Nephron (organoid): ENCODE results near the gene SLC26A6.
A peak's percentile ranks its signal among the peaks of the same experiment; 100 is the strongest.

Source experiments
- H3K27ac Mint-ChIP-seq, 3 experiments: 2 replicates each; pipeline ENCODE4 v1.8.0; 2020; ENCODE audit warnings: mixed read lengths in 3 of 3, mild to moderate bottlenecking in 2 of 3, moderate library complexity in 1 of 3
- H3K27me3 Mint-ChIP-seq: 2 replicates; pipeline ENCODE4 v1.8.0; 2021; ENCODE audit warnings: low read depth, mild to moderate bottlenecking, moderate library complexity, mixed read lengths
- H3K36me3 Mint-ChIP-seq: 2 replicates; pipeline ENCODE4 v1.8.0; 2020; ENCODE audit warnings: low read depth, mixed read lengths
- H3K4me1 Mint-ChIP-seq: 2 replicates; pipeline ENCODE4 v1.8.0; 2020; ENCODE audit warnings: mixed read lengths
- H3K4me3 Mint-ChIP-seq, 3 experiments: 2 replicates each; pipeline ENCODE4 v1.8.0; 2020; ENCODE audit warnings: mild to moderate bottlenecking in 3 of 3, mixed read lengths in 3 of 3, moderate library complexity in 2 of 3
- H3K9me3 Mint-ChIP-seq: 2 replicates; pipeline ENCODE4 v1.8.0; 2020; ENCODE audit warnings: mixed read lengths
- TF ChIP-seq, protein P1 (sequence below), 3 experiments: fragments of 200-600 bp; sonication (generic); IDR thresholded peaks; one replicate each; pipeline ENCODE4 v1.5.0; 2021; ENCODE audit warnings: antibody characterized with exemption in 3 of 3; ENCODE audit not compliant: unreplicated experiment in 3 of 3

Gene SLC26A6

DNA sequence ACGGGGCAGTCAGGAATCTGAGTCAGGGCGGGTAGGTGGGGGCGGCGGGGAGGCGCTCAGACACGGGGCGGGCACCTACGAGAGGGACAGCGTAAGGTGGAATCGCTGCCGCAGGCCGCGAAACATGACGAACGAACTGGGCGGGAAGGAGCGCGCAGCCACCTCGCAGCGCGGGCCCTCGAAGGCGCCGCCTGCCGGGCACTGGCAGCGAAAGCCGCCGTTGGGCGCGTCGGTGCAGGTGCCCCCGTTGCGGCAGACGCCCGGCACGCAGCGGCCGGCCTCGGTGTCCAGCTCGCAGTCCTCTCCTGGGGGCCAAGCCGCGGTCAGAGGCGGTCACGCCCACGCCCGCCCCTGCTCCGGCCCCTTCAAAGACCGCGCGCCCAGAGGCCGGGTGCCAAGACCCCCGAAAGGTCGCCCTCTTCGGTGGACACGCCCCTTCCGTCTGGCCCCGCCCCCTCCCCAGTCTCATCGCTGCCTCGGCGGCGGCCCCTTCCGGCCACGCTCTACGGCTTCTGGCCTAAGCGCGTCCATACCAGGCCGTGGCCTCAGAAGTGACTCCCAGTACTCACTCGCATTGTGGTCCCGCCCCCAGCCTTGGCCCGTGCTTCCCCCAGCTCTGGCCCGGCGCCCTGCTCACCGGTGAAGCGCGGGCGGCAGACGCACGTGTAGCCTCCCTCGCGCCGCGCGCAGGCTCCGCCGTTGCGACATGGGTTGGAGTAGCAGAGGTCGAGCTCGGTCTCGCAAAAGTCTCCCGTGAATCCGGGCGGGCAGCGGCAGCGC is 21.0 kb upstream of the SLC26A6 start:
- Mint-ChIP-seq H3K9me3 (peaks cover 3% of the 10 kb centered on the region), H3K36me3 (peaks cover 6% of the 10 kb centered on the region), H3K27ac (no peak overlapping the region), H3K4me1 (no peaks in the 10 kb centered on the region), H3K4me3 (peak overlapping the region in 2 of 3 experiments; percentile 32 to 46), H3K27me3 (peaks cover 23% of the 10 kb centered on the region)
- TF ChIP-seq, protein P1, sequence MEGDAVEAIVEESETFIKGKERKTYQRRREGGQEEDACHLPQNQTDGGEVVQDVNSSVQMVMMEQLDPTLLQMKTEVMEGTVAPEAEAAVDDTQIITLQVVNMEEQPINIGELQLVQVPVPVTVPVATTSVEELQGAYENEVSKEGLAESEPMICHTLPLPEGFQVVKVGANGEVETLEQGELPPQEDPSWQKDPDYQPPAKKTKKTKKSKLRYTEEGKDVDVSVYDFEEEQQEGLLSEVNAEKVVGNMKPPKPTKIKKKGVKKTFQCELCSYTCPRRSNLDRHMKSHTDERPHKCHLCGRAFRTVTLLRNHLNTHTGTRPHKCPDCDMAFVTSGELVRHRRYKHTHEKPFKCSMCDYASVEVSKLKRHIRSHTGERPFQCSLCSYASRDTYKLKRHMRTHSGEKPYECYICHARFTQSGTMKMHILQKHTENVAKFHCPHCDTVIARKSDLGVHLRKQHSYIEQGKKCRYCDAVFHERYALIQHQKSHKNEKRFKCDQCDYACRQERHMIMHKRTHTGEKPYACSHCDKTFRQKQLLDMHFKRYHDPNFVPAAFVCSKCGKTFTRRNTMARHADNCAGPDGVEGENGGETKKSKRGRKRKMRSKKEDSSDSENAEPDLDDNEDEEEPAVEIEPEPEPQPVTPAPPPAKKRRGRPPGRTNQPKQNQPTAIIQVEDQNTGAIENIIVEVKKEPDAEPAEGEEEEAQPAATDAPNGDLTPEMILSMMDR (IDR thresholded peaks at IDR 0.05; ENCODE audit: unreplicated experiment in 3 of 3): peak; percentile 63 to 86 (median 69)

DNA sequence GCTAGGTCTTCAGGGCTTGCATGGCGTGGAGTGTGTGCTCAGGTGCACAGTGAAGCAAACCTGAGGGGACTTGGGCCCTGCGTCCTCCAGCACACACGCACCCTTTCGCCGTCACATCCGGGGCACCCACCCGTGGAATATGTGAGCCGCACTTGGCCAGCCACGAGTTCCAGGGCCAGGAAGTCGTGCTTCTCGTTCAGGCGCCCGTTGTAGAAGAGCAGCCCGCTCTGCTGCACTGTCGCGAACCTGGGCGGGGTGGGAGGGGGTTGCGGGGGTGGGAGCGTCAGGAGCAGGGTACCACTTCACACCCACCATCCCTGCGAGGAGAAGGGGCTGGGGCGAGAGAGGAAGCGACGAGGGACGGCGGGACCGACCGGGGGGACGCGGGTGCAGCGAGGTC is 20.3 kb upstream of the SLC26A6 start:
- Mint-ChIP-seq H3K27ac (no peak overlapping the region), H3K9me3 (peaks cover 3% of the 10 kb centered on the region), H3K27me3 (peaks cover 23% of the 10 kb centered on the region), H3K36me3 (peaks cover 6% of the 10 kb centered on the region), H3K4me1 (no peaks in the 10 kb centered on the region), H3K4me3 (peak overlapping the region; percentile 43 to 78 (median 65))
- TF ChIP-seq, protein P1 (IDR thresholded peaks at IDR 0.05; ENCODE audit: unreplicated experiment in 3 of 3): no peak

DNA sequence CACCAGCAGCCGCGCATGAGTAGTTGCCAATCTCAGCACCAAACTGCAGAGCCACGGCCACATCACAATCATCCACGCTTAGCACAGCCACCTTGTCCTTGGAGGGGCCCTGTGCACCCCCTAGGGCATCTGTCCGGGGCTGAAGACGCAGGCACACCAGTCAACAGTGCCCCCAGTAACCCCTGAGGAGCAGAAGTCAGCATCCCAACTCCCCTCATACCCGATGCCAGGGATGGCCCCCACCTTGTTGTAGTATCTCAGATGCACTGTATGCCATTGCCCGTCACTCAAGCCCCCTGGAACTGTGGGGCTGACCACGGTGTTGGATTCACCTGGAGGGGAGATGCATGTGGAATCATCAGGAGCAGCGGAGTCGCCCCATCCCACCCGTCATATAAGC is 19.8 kb upstream of the SLC26A6 start:
- Mint-ChIP-seq H3K36me3 (peaks cover 6% of the 10 kb centered on the region), H3K4me1 (no peaks in the 10 kb centered on the region), H3K27me3 (peaks cover 23% of the 10 kb centered on the region), H3K27ac (no peak overlapping the region), H3K4me3 (peak overlapping the region; percentile 43 to 78 (median 65)), H3K9me3 (peaks cover 3% of the 10 kb centered on the region)
- TF ChIP-seq, protein P1 (IDR thresholded peaks at IDR 0.05; ENCODE audit: unreplicated experiment in 3 of 3): no peak

DNA sequence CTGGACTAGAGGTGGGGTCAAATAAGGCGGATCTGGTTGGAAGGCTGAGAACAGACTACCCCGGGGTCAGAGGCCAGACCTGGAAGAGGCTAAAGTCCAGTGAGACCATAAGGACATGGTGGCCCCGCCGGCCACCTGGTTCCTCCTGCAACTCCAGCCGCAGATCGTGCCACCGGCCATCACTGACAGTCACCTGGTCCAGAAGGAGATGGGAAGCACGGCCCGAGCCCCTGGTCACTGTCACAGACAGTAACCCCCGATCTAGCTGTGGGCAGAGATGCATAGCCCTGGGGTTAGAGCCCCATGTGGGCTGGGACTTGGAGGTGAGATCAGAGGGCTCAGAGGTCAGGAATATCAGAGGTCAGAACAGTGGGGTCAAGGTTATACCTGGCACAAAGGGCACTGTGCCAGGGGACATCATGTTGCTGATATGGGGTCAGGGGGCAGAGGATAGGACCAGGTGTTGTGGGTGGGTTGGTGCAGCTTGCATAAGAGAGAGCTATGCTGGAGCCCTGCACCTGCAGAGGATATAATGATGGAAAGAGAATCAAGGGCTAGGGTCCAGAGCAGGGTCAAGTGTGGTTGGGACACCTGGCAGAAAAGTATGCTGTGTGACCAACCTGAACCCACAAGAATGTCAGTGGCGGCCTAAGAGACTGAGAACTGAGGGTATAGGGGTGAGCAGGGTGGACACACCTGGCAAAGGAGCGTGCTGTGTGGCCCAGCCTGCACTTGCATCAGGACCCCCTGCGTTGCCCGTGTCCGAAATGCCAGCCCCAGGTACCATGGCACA is 17.9 kb upstream of the SLC26A6 start:
- H3K4me1 Mint-ChIP-seq: no peaks in the 10 kb centered on the region
- TF ChIP-seq, protein P1 (IDR thresholded peaks at IDR 0.05; ENCODE audit: unreplicated experiment in 3 of 3): no peak
- H3K27me3 Mint-ChIP-seq: peaks cover 22% of the 10 kb centered on the region
- H3K27ac Mint-ChIP-seq: no peak overlapping the region
- H3K9me3 Mint-ChIP-seq: no peaks in the 10 kb centered on the region
- peaks cover 3% of the 10 kb centered on the region for H3K36me3 Mint-ChIP-seq
- peak overlapping the region in 2 of 3 experiments; percentile 22 to 36 for H3K4me3 Mint-ChIP-seq

DNA sequence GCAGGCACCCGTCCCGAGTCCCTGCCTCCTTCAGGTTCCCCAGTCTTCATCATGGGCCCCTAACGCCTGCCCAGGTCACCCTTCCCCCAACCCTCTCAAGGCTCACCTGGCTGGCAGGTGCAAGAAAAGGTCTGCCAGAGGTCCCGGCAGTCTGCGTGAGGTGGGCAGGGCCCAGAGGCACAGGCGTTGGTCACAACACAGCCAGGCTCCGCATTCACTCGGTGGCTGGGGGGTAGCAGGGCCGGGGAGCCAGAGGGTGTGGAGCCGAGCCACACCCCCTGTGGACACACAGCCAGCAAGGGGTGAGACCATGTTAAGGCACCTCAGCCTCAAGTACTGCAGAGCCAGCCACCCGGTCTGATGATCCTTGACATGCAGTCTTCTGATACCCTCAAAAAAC is 16.5 kb upstream of the SLC26A6 start:
- no peak overlapping the region for H3K4me3 Mint-ChIP-seq
- no peak overlapping the region for H3K27ac Mint-ChIP-seq
- H3K9me3 Mint-ChIP-seq: no peaks in the 10 kb centered on the region
- peaks cover 3% of the 10 kb centered on the region for H3K36me3 Mint-ChIP-seq
- H3K27me3 Mint-ChIP-seq: peaks cover 17% of the 10 kb centered on the region
- TF ChIP-seq, protein P1 (IDR thresholded peaks at IDR 0.05; ENCODE audit: unreplicated experiment in 3 of 3): no peak
- no peaks in the 10 kb centered on the region for H3K4me1 Mint-ChIP-seq
